GM12892 (cell line): ENCODE measurements around the gene MS4A6A. TPM values are rescaled to one million over a fixed set of nuclear protein-coding genes. Genes with fewer than 3 reads are reported as not detected.
"Not testable (repeated sequence)": the region's sequence is repeated elsewhere in the genome, so short reads cannot be mapped to it uniquely, and the experiment has no call there.

Experiments
- DNase-seq: peaks from one replicate; pipeline ENCODE4 v3.0.0; 2011; ENCODE audit not compliant: insufficient read length
- FAIRE-seq: peaks from 2 replicates; lab custom pipeline; 2011; peaks lifted over from hg19 to GRCh38; lab: Jason Lieb, UNC
- POLR2A ChIP-seq: IDR thresholded peaks from 2 replicates; pipeline ENCODE4 v1.6.1; 2011; ENCODE audit warnings: low read depth, low read length, control low read depth
- POLR2AphosphoS5 ChIP-seq: IDR thresholded peaks from 2 replicates; pipeline ENCODE4 v1.6.1; 2011; ENCODE audit warnings: low read depth, low read length, control low read depth
- TAF1 ChIP-seq: IDR thresholded peaks from 2 replicates; pipeline ENCODE4 v1.6.1; 2011; ENCODE audit warnings: low read depth, mild to moderate bottlenecking, control low read depth, low read length, borderline replicate concordance
- polyA plus RNA-seq: library from polyadenylated mRNA; unstranded; fragments of >200 nt; gene quantifications from one replicate; pipeline ENCODE4 v1.2.1, GENCODE V29; 2012; ENCODE audit warnings: missing spikeins, inconsistent platforms; ENCODE audit not compliant: missing spikeins

The MS4A6A gene, protein sequence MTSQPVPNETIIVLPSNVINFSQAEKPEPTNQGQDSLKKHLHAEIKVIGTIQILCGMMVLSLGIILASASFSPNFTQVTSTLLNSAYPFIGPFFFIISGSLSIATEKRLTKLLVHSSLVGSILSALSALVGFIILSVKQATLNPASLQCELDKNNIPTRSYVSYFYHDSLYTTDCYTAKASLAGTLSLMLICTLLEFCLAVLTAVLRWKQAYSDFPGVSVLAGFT
- polyA plus RNA-seq = 0.72 TPM

DNA sequence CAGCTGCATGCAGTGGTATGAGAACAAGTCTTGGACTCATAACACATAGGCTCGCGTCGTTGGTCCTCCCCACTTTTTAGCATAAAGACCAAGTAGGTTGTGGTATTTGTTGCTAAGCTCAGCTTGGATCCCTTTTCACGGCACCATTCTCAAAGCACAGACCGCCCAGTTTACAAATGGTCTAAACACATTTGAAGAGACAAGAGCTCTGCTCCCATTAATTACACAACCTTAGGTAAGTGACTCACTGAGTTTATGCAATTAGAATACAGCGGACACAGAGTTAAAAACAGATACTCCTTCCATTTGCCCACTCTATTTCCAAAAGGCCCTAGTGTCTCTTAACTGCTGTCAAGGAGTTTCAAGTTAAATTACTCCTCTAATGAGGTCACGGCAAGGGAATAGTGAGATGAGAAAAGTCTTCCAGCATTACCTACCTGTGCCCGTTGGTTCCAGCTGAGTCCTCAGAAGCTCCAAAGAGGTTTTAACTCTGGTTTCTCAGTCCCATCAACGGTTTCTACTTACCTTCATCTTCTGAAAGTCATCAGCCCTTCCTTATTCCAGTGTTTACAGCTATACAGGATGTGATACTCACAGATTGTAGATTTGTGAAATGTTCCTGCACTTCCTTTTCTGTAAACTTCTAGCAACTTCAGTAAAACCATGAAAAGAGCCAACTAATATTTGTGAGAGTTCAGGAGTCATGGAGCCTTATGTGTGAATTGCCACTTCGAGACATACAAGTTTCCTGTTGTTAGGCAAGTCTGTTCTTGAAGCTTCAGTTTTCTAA lies at the start of gene MS4A6A:
Gene MS4A6A, minus strand, starts transcription at position 543 of the 790 bp plus-strand sequence. CDS start 1,356 bp downstream, outside the sequence.
- TF ChIP-seq TAF1 (no peak), POLR2A (no peak), POLR2AphosphoS5 (no peak)
- FAIRE-seq = peak; percentile 92
- DNase-seq = no peak

DNA sequence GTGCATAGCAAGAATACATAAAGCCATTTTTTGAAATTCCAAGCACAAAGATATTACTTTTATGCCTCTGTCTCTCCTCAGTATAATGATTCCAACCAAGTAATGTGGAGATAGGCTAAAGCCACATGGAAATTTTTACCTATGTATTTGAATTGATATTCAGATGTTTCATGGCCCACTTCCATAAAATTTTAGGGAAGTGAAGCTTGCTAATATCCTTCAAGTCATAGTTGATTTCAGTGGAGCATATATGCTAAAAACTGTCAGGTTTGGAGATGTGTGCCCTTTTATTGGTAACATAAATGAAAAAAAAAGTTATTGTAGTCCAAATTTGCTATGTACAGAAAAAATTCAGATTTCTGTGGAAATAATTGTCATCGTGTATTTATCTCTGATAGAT lies 47.8 kb upstream of the MS4A6A start:
- FAIRE-seq (no peak), DNase-seq (no peak)
- no peak for TF ChIP-seq TAF1
- TF ChIP-seq POLR2A = no peak
- no peak for TF ChIP-seq POLR2AphosphoS5

DNA sequence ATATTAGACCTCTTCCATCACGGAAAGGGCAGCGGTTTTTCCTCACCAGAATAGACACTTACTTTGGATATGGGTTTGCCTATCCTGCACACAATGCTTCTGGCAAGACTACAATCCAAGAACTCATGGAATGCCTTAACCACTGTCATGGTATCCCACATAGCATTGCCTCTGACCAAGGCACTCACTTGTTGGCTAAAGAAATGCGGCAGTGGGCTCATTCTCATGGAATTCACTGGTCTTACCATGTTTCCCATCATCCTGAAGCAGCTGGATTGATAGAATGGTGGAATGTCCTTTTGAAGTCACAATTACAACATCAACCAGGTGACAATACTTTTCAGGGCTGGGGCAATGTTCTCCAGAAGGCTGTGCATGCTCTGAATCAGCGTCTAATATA lies 39.3 kb upstream of the MS4A6A start:
- DNase-seq (no peak), FAIRE-seq (no peak)
- TF ChIP-seq TAF1 (no peak), POLR2AphosphoS5 (no peak), POLR2A (no peak)

DNA sequence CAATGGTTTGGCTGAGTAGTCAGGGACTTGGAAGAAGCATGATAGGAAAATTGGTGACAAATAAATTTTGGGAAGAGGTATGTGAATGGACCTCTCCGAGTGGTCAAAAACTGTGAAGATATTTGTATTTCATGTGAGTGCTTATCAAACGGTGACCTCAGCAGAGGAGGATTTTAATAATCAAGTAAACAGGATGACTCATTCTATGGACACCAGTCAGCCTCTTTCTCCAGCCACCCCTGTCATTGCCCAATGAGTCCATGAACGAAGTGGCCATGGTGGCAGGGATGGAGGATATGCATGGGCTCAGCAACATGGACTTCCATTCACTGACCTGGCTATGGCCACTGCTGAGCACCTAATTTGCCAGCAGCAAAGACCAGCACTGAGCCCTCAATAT lies 38.8 kb upstream of the MS4A6A start:
- FAIRE-seq (no peak), DNase-seq (no peak)
- no peak for TF ChIP-seq POLR2AphosphoS5
- no peak for TF ChIP-seq POLR2A
- no peak for TF ChIP-seq TAF1

DNA sequence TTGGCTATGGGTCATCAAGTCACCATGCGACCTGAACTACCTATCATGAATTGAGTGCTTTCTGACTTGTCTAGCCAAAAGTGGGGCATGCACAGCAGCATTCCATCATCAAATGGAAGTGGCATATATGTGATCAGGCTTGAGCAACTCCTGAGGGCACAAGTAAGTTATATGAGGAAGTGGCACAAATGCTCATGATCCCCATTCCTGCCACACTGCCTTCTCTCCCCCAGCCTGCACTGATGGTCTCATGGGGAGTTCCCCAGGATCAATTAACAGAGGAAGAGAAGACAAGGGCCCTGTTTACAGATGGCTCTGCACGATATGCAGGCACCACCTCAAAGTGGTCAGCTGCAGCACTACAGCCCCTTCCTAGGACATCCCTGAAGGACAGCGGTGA lies 38.3 kb upstream of the MS4A6A start:
- no peak for TF ChIP-seq POLR2AphosphoS5
- DNase-seq (no peak), FAIRE-seq (peak; percentile 5)

DNA sequence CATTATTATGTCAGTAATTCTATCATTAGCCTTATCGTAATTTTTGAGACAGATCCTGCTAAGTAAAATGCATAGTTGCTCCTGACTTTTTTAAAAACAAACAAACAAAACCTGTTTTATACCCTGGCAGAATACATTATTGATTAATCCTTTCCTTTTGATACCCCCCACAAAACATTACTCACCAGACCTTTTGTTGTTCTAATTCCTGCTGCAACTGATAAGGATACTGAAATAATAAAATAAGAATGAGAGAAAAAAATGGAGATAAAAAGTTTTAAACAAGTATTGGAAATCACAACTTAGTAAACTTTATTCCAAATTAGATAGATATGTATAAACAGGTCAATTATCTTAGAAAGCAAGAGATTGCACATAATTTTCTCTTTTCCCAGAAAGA lies 31.5 kb upstream of the MS4A6A start:
- TF ChIP-seq TAF1 (no peak), POLR2AphosphoS5 (no peak), POLR2A (no peak)
- DNase-seq (no peak), FAIRE-seq (no peak)

DNA sequence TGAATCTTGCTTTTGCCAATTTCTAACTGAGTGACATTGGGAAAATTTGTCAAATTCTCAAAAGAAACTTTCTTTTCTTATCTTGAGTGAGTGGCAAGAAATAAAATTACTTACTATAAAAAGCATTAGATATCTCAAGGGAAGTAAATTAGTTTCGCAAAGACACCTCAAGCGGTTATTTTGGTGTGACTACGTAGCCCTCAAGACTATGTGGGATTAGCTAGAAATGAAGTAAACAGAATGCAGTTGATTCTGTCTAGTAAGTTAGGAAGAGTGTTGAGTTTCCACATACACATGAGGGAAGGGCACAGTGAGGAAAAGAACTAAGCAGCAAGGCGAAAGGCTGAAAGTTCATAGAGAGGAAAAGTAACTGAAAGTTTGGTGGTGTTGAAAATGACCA lies 28.3 kb upstream of the MS4A6A start:
- DNase-seq (no peak), FAIRE-seq (peak; percentile 46)
- no peak for TF ChIP-seq TAF1
- TF ChIP-seq POLR2AphosphoS5 = no peak
- TF ChIP-seq POLR2A = no peak

DNA sequence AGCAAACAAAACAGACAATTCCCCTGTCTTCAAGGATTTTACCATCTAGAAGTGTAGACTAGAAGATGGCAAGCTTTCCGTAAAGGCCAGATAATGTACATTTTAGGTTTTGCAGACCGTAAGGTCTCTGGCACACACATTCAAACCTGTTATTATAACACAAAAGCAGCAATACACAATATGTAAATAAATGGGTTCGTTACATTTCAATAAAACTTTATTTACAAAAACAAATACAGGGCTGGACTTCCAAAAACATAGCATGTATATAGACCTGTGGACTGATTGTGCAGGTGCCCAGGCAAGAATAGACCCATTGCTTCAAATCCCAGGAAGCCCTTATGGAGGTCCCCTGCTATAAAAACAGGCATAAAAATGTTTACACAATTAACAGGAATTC lies 27.1 kb upstream of the MS4A6A start:
- no peak for TF ChIP-seq POLR2AphosphoS5
- no peak for TF ChIP-seq TAF1
- no peak for TF ChIP-seq POLR2A
- DNase-seq (no peak), FAIRE-seq (no peak)

DNA sequence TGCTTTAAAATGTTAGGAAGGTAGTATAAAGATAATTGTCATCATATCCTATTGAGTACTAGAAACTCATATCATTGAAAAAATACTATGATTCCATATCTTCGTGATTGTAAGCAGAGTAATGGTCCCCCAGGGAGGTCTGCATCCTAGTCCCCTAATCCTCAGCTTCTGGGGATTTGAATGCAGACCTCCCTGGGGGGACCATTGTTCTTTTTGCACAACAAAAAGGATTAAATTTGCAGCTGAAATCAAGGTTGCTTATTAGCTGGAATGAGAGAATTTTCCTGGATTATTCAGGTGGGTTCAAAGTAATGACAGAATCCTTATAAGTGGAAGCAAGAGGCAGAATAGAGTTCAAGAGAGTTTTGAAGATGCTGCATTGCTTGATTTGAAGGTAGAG lies 26.1 kb upstream of the MS4A6A start:
- no peak for DNase-seq
- TF ChIP-seq POLR2A = no peak
- no peak for TF ChIP-seq TAF1
- no peak for FAIRE-seq

DNA sequence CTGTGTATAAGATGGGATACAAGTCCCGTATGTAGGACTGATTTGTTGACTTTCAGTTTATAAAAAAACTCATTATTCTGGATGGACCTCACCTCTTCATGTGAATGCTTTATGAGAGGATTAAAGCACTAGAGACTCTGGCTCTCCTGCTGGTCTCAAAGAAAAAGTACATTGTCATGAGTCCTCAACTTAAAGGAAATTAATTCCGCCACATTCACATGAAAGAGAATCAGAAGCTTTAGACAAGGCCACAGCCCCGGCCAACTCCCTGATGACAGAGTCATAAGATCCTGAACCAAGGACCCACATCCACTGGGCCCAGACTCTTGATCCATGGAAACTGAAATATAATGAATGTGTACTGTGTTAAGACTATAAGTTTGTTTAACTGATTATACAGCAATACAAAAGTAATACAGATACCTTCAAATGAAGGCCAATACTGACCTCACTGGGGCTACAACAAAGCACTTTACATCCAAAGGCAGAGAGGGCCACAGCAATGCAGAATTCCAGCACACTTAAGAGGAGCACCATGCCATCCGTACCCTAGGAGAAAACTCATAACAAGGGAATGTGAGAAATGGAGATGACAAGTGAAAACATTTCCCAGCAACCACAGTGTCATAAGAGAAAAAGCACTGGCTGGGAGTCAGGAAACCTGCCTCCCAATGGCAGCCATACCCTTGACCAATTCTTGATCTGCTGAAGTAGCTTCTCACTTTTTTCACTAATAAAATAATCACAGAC lies 25.4 kb upstream of the MS4A6A start:
- TF ChIP-seq POLR2AphosphoS5 (no peak), POLR2A (no peak), TAF1 (no peak)
- DNase-seq (no peak), FAIRE-seq (peak; percentile 70)

DNA sequence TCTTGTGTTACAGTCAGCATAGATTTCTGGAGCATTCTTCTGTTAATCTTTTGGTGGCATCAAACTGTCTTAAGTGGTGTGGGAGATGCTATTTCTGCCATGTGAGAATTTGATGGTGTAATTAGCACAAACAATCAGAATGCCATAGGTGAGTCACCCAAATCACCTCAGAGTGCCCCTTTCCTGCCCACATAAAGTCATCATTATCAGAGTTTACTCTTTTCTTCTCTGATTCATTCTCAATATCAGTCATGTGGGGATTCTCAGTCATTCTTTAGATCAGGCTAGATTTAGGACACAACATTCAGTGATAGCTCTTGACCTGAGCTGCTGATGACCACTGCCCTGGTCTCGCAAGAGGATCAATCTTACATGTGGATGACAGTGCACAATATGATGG lies 23.7 kb upstream of the MS4A6A start:
- TF ChIP-seq POLR2A (no peak), POLR2AphosphoS5 (no peak), TAF1 (no peak)
- FAIRE-seq (peak; percentile 94), DNase-seq (no peak)

DNA sequence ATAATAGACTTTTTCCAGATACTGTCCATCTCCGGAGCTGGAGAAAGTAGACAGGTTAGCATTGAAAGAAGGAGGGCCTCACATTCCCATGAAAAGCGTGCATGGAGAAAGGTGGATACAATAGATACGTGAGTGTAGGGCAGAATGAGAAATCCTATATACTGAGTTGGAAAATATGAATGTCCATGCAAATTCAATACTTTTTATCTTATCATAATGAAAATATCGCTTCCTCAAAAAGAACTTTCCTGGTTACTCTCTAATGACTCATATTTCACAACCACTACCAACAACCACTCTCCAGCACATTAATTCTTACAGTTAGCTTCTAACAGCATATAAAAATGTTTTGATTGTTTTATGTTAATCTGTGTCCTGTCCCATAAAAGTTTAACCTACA lies 22.0 kb upstream of the MS4A6A start:
- FAIRE-seq (no peak), DNase-seq (peak; percentile 6)
- TF ChIP-seq TAF1 (no peak), POLR2A (no peak), POLR2AphosphoS5 (no peak)

DNA sequence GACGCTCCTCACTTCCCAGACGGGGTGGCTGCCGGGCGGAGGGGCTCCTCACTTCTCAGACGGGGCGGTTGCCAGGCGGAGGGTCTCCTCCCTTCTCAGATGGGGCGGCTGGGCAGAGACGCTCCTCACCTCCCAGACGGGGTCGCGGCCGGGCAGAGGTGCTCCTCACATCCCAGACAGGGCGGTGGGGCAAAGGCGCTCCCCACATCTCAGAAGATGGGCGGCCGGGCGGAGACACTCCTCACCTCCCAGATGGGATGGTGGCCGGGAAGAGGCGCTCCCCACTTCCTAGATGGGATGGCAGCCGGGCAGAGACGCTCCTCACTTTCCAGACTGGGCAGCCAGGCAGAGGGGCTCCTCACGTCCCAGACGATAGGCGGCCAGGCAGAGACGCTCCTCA lies 18.5 kb upstream of the MS4A6A start:
- not testable (repeated sequence) for FAIRE-seq, DNase-seq
